Activated effector memory CD4-positive, alpha-beta T cell treated with Interleukin-2 at 50 U/mL for 16 hours (primary cell): ENCODE data around the gene STXBP6.

Experiments used
- DNase-seq: peaks from one replicate; pipeline ENCODE4 v3.0.0-alpha.2; 2020

STXBP6 gene

GRCh38 chr14:24911324-24912109 is 138.4 kb downstream of the STXBP6 start:
- no peak for DNase-seq

- DNase-seq, result no peak
Observed at GRCh38 chr14:24910408-24910986, 139.4 kb downstream of the STXBP6 start.

- no peak for DNase-seq
Observed at GRCh38 chr14:24909523-24910302, 140.2 kb downstream of the STXBP6 start.

GRCh38 chr14:24908592-24909236 is 141.2 kb downstream of the STXBP6 start:
- DNase-seq, result no peak

- DNase-seq, result no peak
Observed at GRCh38 chr14:24904533-24904932, 145.4 kb downstream of the STXBP6 start.

GRCh38 chr14:24903337-24903736 is 146.6 kb downstream of the STXBP6 start:
- no peak for DNase-seq

- DNase-seq, result no peak
Observed at GRCh38 chr14:24900269-24901100, 149.5 kb downstream of the STXBP6 start.

- DNase-seq, result no peak
Observed at GRCh38 chr14:24897793-24898192, 152.2 kb downstream of the STXBP6 start.

GRCh38 chr14:24895622-24896021 is 154.3 kb downstream of the STXBP6 start:
- DNase-seq, result no peak

- no peak for DNase-seq
Observed at GRCh38 chr14:24895243-24895583, 154.7 kb downstream of the STXBP6 start.

- DNase-seq, result no peak
Observed at GRCh38 chr14:24894583-24895242, 155.2 kb downstream of the STXBP6 start.

- no peak for DNase-seq
Observed at GRCh38 chr14:24892497-24893051, 157.4 kb downstream of the STXBP6 start.

- no peak for DNase-seq
Observed at GRCh38 chr14:24891987-24892496, 157.9 kb downstream of the STXBP6 start.

GRCh38 chr14:24890716-24891115 is 159.2 kb downstream of the STXBP6 start:
- no peak for DNase-seq

GRCh38 chr14:24889843-24890242 is 160.1 kb downstream of the STXBP6 start:
- DNase-seq, result no peak

GRCh38 chr14:24888532-24888931 is 161.4 kb downstream of the STXBP6 start:
- DNase-seq, result no peak

GRCh38 chr14:24887623-24888304 is 162.2 kb downstream of the STXBP6 start:
- no peak for DNase-seq

GRCh38 chr14:24885410-24885913 is 164.5 kb downstream of the STXBP6 start:
- DNase-seq, result no peak

- DNase-seq, result no peak
Observed at GRCh38 chr14:24883576-24883975, 166.4 kb downstream of the STXBP6 start.

- DNase-seq, result no peak
Observed at GRCh38 chr14:24881116-24881893, 168.6 kb downstream of the STXBP6 start.
